GDM1 (cell line): ENCODE measurements around the gene TRAP1.
"Not testable (repeated sequence)": the region's sequence is repeated elsewhere in the genome, so short reads cannot be mapped to it uniquely, and the experiment has no call there.

Source experiments
- DNase-seq: peaks from one replicate; lab custom pipeline; 2025; lab: John Stamatoyannopoulos, UW

Gene TRAP1

DNA sequence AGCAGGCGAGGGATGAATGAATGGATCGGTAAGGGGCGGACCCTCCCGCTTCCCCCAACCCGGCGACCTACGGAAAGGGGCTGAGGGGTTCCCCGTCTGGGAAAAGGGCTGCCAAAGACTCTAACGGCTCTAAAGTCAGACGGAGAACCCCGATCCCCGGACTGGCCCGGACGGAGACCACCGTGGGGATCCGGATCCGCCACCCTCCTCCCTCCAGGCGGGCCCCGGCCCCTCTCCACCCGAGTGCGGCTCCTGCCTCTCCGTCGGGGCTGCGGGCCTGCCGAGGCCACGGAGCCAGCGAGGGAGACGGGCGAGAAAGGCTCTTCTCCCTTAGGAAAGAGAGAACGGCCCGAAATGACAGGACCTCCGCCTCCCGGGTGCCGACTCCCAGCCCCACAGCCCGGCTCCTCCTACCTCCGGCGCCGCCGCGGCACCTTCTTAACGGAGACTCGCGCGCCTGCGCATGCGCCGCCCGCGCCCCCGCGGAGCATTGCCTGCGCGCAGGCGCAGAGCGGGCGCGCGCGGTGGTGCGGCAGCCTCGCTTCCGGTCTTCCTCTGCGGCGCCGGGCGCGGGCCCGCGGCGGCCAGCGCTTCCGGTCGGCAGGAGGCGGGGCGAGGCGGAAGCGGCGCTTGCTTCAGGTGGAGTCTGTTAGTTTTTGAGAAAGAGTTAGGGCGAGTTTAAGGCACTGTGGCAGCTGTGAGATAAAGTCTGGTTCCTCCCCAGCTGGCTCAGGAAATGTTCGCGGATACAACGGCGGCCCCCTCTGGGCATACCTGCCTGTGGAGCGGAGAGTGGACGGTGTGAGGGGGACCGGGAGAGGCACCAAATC is 106.0 kb downstream of the TRAP1 start, which contains the start of gene SLX4:
TSS of gene SLX4 (minus strand) at position 461 of the 830 bp plus-strand sequence. CDS start 2,642 bp downstream, outside the sequence.
- peak; percentile 94 for DNase-seq

DNA sequence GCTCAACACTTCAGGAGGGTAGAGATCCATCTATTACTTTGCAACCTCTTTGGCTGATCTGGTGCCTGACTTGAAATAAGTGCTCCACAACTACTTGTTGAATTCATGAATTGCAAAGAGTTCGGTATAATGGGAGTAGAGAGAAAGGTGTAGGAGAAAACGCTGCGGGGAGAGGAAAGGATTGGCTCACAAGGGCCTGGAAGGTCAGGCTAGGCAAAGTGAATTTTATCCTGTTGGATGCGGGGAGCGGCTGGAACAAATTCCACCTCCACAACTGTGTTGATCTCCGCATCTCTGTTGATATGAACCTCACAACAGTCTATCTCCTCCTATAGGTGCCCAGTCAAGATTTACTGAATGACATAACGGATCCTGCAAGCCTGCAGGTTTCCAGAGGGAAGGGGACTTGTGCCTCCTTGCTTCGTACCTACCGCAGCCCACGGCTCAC is 106.6 kb downstream of the TRAP1 start:
- no peak for DNase-seq

DNA sequence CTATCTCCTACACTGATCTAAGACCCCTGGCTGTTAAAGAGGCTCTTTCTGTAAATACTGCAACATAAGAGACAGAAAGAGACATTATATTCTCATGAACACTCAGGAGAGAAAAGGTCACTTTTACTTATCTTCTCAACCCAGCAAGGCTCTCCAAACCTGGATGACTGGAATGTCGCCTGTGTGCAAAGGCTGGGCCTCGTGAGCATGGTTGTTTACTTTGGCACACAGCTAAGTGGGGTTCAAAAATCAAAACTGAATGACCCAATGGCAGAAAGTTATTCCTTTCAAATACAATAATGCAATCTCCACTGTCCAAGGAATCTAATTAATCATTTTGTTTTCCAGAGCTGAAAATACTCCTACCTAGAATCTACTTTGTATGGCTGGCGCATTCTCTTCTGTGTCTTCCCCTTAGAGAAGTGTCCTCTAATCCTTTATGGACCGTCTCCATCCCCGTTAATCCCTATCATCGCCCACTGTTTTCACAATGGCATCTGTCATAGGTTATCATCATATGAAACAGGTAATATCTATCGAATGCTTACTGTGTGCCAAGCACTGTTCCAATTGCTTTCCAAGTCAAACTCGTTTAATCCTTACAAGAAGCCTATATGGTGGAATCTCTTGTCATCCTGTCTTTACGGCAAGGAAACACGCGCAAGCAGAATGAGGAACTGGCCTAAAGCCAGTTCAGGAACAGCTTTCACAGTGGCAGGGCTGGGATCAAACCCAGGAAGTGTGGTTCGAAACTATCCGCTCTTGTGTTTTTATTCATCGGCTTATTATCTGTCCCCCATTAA is 107.2 kb downstream of the TRAP1 start:
- peak; percentile 42 for DNase-seq

DNA sequence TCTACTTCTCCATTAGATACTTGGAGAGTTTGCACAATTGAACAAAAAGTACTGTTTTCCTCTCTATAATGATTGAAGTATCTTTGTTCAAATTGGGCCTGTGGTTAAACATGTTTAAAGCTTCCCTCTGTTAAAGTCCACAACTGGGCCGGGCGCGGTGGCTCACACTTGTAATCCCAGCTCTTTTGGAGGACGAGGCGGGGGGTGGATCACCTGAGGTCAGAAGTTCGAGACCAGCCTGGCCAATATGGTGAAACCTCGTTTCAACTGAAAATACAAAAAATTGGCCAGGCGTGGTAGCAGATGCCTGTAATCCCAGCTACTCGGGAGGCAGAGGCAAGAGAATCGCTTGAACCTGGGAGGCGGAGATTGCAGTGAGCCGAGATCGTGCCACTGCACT is 108.3 kb downstream of the TRAP1 start:
- not testable (repeated sequence) for DNase-seq

DNA sequence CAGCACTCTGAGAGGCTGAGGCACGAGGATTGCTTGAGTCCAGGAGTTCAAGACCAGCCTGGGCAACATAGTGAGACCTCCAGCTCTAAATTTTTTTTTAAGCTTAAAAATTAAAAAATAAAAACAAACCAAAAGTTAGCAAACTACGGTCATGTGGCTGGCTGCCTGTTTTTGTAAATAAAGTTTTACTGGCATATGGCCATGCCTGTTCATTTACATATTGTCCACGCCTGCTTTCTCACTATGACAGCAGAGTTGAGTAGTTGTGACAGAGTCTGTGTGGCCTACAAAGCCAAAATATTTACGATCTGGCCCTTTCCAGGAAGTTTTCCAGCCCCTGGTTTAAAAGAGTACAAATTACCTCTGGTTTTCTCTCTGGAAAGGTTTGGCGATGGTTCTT is 109.3 kb downstream of the TRAP1 start:
- DNase-seq: no peak
